CD4-positive, alpha-beta memory T cell (primary cell): ENCODE measurements around the gene CACNA1G. TPM values are rescaled to one million over a fixed set of nuclear protein-coding genes. Genes with fewer than 3 reads are reported as not detected.
A peak's percentile ranks its signal among the peaks of the same experiment; 100 is the strongest.

Experiments used
- CTCF ChIA-PET: fragments of 350-600 bp; sonication (Branson Sonifier 250); formaldehyde crosslinking; loops from one replicate; lab custom pipeline; 2021; ENCODE audit warnings: inconsistent platforms; ENCODE audit not compliant: partially characterized antibody; lab: Charles Lee
- POLR2A ChIA-PET: fragments of 350-600 bp; sonication (Branson Sonifier 250); formaldehyde crosslinking; loops from one replicate; lab custom pipeline; 2021; ENCODE audit not compliant: partially characterized antibody; lab: Charles Lee
- DNase-seq, 5 donors: peaks; one replicate each; pipeline versions ENCODE4 v3.0.0 to v3.0.0-alpha.2; 2020 to 2022; ENCODE audit warnings: mixed read lengths in 1 of 5
- H3K27ac ChIP-seq: one replicate; pipeline ENCODE4 v1.7.0; 2013; ENCODE audit warnings: low read depth, low read length
- H3K27me3 ChIP-seq: 2 replicates; pipeline ENCODE4 v1.7.0; 2013; ENCODE audit warnings: mild to moderate bottlenecking, low read length, moderate library complexity; ENCODE audit not compliant: insufficient read depth
- H3K36me3 ChIP-seq: 2 replicates; pipeline ENCODE4 v1.7.0; 2013; ENCODE audit warnings: mild to moderate bottlenecking, low read length, moderate library complexity; ENCODE audit not compliant: insufficient read depth
- H3K4me1 ChIP-seq: 2 replicates; pipeline ENCODE4 v1.7.0; 2013; ENCODE audit warnings: mild to moderate bottlenecking, low read length, moderate library complexity; ENCODE audit not compliant: insufficient read depth
- H3K4me3 ChIP-seq, 2 donors: one replicate each; pipeline ENCODE4 v1.7.0; 2013; ENCODE audit warnings: low read length in 2 of 2, mild to moderate bottlenecking in 1 of 2
- H3K9me3 ChIP-seq, 2 donors: one replicate each; pipeline ENCODE4 v1.7.0; 2013; ENCODE audit warnings: low read length in 2 of 2, control low read depth in 1 of 2; ENCODE audit not compliant: control insufficient read depth in 1 of 2
- H3K27ac Mint-ChIP-seq, 7 donors: one replicate each; pipeline ENCODE4 v1.8.0; 2020 to 2021; ENCODE audit warnings: mixed read lengths in 7 of 7, mild to moderate bottlenecking in 6 of 7, inconsistent platforms in 3 of 7, moderate library complexity in 3 of 7
- H3K27me3 Mint-ChIP-seq, 2 donors: one replicate each; pipeline ENCODE4 v1.8.0; 2020 to 2021; ENCODE audit warnings: mixed read lengths in 2 of 2
- H3K36me3 Mint-ChIP-seq, 2 donors: one replicate each; pipeline ENCODE4 v1.8.0; 2020 to 2021; ENCODE audit warnings: mixed read lengths in 2 of 2, inconsistent platforms in 1 of 2, mild to moderate bottlenecking in 1 of 2
- H3K4me1 Mint-ChIP-seq, 4 donors: one replicate each; pipeline ENCODE4 v1.8.0; 2020 to 2021; ENCODE audit warnings: mixed read lengths in 4 of 4, mild to moderate bottlenecking in 1 of 4
- H3K4me3 Mint-ChIP-seq, 8 donors: one replicate each; pipeline ENCODE4 v1.8.0; 2020 to 2021; ENCODE audit warnings: mixed read lengths in 8 of 8, mild to moderate bottlenecking in 7 of 8, moderate library complexity in 6 of 8, inconsistent platforms in 3 of 8
- H3K9me3 Mint-ChIP-seq, 8 donors: one replicate each; pipeline ENCODE4 v1.8.0; 2020 to 2021; ENCODE audit warnings: mixed read lengths in 8 of 8, mild to moderate bottlenecking in 5 of 8, inconsistent platforms in 3 of 8, moderate library complexity in 1 of 8
- intact Hi-C: fragments of 100-400 bp; cut with micrococcal nuclease; formaldehyde crosslinking; loops from one replicate; pipeline ENCODE4 v1.15.1; 2023
- polyA plus RNA-seq, 2 donors: library from polyadenylated mRNA; unstranded; fragments of 300-500 nt; fragmentation: Illumina TruSeq; gene quantifications; one replicate each; pipeline ENCODE4 v1.2.3, GENCODE V29; 2021
- total RNA-seq, 2 experiments: library from RNA; stranded (reverse); gene quantifications; one replicate each; pipeline ENCODE4 v1.2.3, GENCODE V29; 2021

The CACNA1G gene
- total and polyA plus RNA-seq, 4 experiments from 2014 or later = not detected

GRCh38 chr17:50581316-50581715, 20.8 kb downstream of the CACNA1G start:
- no peaks in the 10 kb centered on the region for H3K27me3 ChIP-seq
- H3K4me3 ChIP-seq = no peak overlapping the region
- no peaks in the 10 kb centered on the region for H3K9me3 ChIP-seq
- H3K27me3 Mint-ChIP-seq = peaks cover 9 to 32% of the 10 kb centered on the region in 2 donors
- peak in 1 of 5 donors; percentile 29 for DNase-seq
- no peak overlapping the region for H3K27ac ChIP-seq
- intact Hi-C loops = no loop called here
- no peak overlapping the region for H3K27ac Mint-ChIP-seq
- no peak overlapping the region for H3K4me3 Mint-ChIP-seq
- H3K4me1 Mint-ChIP-seq = no peaks in the 10 kb centered on the region
- peaks cover 0 to 2% (median 0%) of the 10 kb centered on the region in 8 donors for H3K9me3 Mint-ChIP-seq
- ChIA-PET CTCF (no interaction called here), POLR2A (no interaction called here)
- no peaks in the 10 kb centered on the region for H3K4me1 ChIP-seq
- no peaks in the 10 kb centered on the region for H3K36me3 Mint-ChIP-seq
- no peaks in the 10 kb centered on the region for H3K36me3 ChIP-seq

GRCh38 chr17:50582741-50583140, 22.2 kb downstream of the CACNA1G start:
- H3K27me3 ChIP-seq = no peaks in the 10 kb centered on the region
- CTCF ChIA-PET = no interaction called here
- peaks cover 9 to 24% of the 10 kb centered on the region in 2 donors for H3K27me3 Mint-ChIP-seq

GRCh38 chr17:50583641-50584040, 23.1 kb downstream of the CACNA1G start:
- Histone ChIP-seq H3K27ac (no peak overlapping the region), H3K27me3 (no peaks in the 10 kb centered on the region), H3K36me3 (no peaks in the 10 kb centered on the region), H3K9me3 (no peaks in the 10 kb centered on the region), H3K4me1 (no peaks in the 10 kb centered on the region), H3K4me3 (no peak overlapping the region)
- Mint-ChIP-seq H3K36me3 (no peaks in the 10 kb centered on the region), H3K27me3 (peaks cover 9 to 21% of the 10 kb centered on the region in 2 donors), H3K27ac (no peak overlapping the region), H3K4me3 (no peak overlapping the region), H3K4me1 (no peaks in the 10 kb centered on the region), H3K9me3 (peaks cover 0 to 2% (median 0%) of the 10 kb centered on the region in 8 donors)
- ChIA-PET POLR2A (no interaction called here), CTCF (no interaction called here)
- no peak for DNase-seq
- intact Hi-C loops = no loop called here

More at GRCh38 chr17:50582741-50583140, 22.2 kb downstream of the CACNA1G start:
- H3K4me1 Mint-ChIP-seq = no peaks in the 10 kb centered on the region
- DNase-seq = peak in 1 of 5 donors; percentile 12
- Histone ChIP-seq H3K4me3 (no peak overlapping the region), H3K4me1 (no peaks in the 10 kb centered on the region), H3K36me3 (no peaks in the 10 kb centered on the region), H3K27ac (no peak overlapping the region), H3K9me3 (no peaks in the 10 kb centered on the region)
- no peak overlapping the region for H3K27ac Mint-ChIP-seq
- intact Hi-C loops = no loop called here
- H3K4me3 Mint-ChIP-seq = no peak overlapping the region
- no peaks in the 10 kb centered on the region for H3K36me3 Mint-ChIP-seq
- POLR2A ChIA-PET = no interaction called here
- peaks cover 0 to 2% (median 0%) of the 10 kb centered on the region in 8 donors for H3K9me3 Mint-ChIP-seq

- H3K27ac Mint-ChIP-seq = no peak overlapping the region
- Histone ChIP-seq H3K27me3 (no peaks in the 10 kb centered on the region), H3K4me1 (no peaks in the 10 kb centered on the region), H3K36me3 (no peaks in the 10 kb centered on the region), H3K27ac (no peak overlapping the region), H3K4me3 (no peak overlapping the region), H3K9me3 (no peaks in the 10 kb centered on the region)
- no peak overlapping the region for H3K4me3 Mint-ChIP-seq
- intact Hi-C loops = no loop called here
- H3K9me3 Mint-ChIP-seq = peaks cover 0 to 2% (median 0%) of the 10 kb centered on the region in 8 donors
- ChIA-PET POLR2A (no interaction called here), CTCF (no interaction called here)
- no peaks in the 10 kb centered on the region for H3K36me3 Mint-ChIP-seq
- no peaks in the 10 kb centered on the region for H3K4me1 Mint-ChIP-seq
- peaks cover 9 to 16% of the 10 kb centered on the region in 2 donors for H3K27me3 Mint-ChIP-seq
- no peak for DNase-seq
Measured at GRCh38 chr17:50584116-50584515, 23.6 kb downstream of the CACNA1G start.

- Mint-ChIP-seq H3K36me3 (no peaks in the 10 kb centered on the region), H3K4me1 (no peaks in the 10 kb centered on the region), H3K27me3 (peaks cover 7 to 18% of the 10 kb centered on the region in 2 donors), H3K9me3 (peaks cover 0 to 2% (median 0%) of the 10 kb centered on the region in 8 donors), H3K4me3 (no peak overlapping the region), H3K27ac (no peak overlapping the region)
- CTCF ChIA-PET = no interaction called here
- Histone ChIP-seq H3K27me3 (no peaks in the 10 kb centered on the region), H3K36me3 (no peaks in the 10 kb centered on the region), H3K27ac (no peak overlapping the region), H3K4me3 (no peak overlapping the region), H3K4me1 (no peaks in the 10 kb centered on the region), H3K9me3 (no peaks in the 10 kb centered on the region)
- no peak for DNase-seq
- POLR2A ChIA-PET = no interaction called here
- intact Hi-C loops = no loop called here
Measured at GRCh38 chr17:50584749-50585148, 24.2 kb downstream of the CACNA1G start.

- CTCF ChIA-PET = no interaction called here
Measured at GRCh38 chr17:50585346-50585745, 24.8 kb downstream of the CACNA1G start.

GRCh38 chr17:50585891-50586290, 25.4 kb downstream of the CACNA1G start:
- peak in 1 of 5 donors; percentile 4 for DNase-seq
- Mint-ChIP-seq H3K4me3 (no peak overlapping the region), H3K27me3 (peaks cover 6 to 18% of the 10 kb centered on the region in 2 donors), H3K27ac (no peak overlapping the region), H3K9me3 (peaks cover 0 to 2% (median 0%) of the 10 kb centered on the region in 8 donors), H3K4me1 (no peaks in the 10 kb centered on the region), H3K36me3 (no peaks in the 10 kb centered on the region)
- Histone ChIP-seq H3K4me1 (no peaks in the 10 kb centered on the region), H3K27me3 (no peaks in the 10 kb centered on the region), H3K4me3 (no peak overlapping the region), H3K9me3 (no peaks in the 10 kb centered on the region), H3K27ac (no peak overlapping the region), H3K36me3 (no peaks in the 10 kb centered on the region)
- ChIA-PET POLR2A (no interaction called here), CTCF (no interaction called here)
- intact Hi-C loops = no loop called here

More at GRCh38 chr17:50585346-50585745, 24.8 kb downstream of the CACNA1G start:
- Histone ChIP-seq H3K27ac (no peak overlapping the region), H3K9me3 (no peaks in the 10 kb centered on the region), H3K36me3 (no peaks in the 10 kb centered on the region), H3K4me1 (no peaks in the 10 kb centered on the region), H3K4me3 (no peak overlapping the region), H3K27me3 (no peaks in the 10 kb centered on the region)
- H3K36me3 Mint-ChIP-seq = no peaks in the 10 kb centered on the region
- no peak overlapping the region for H3K4me3 Mint-ChIP-seq
- peaks cover 0 to 2% (median 0%) of the 10 kb centered on the region in 8 donors for H3K9me3 Mint-ChIP-seq
- intact Hi-C loops = no loop called here
- no peak overlapping the region for H3K27ac Mint-ChIP-seq
- POLR2A ChIA-PET = no interaction called here
- H3K27me3 Mint-ChIP-seq = peaks cover 7 to 18% of the 10 kb centered on the region in 2 donors
- no peaks in the 10 kb centered on the region for H3K4me1 Mint-ChIP-seq
- DNase-seq = no peak
